IPS-18a (cell line): ENCODE measurements around the gene WDR62.

Source experiments
- H3K27ac ChIP-seq: one replicate; pipeline ENCODE4 v1.5.1; 2013; ENCODE audit warnings: low read length
- H3K27me3 ChIP-seq: one replicate; pipeline ENCODE4 v1.6.1; 2013; ENCODE audit warnings: mild to moderate bottlenecking, low read length; ENCODE audit not compliant: control insufficient read depth, insufficient read depth
- H3K36me3 ChIP-seq: one replicate; pipeline ENCODE4 v1.6.1; 2013; ENCODE audit warnings: low read depth, low read length; ENCODE audit not compliant: control insufficient read depth
- H3K4me1 ChIP-seq: one replicate; pipeline ENCODE4 v1.6.1; 2013; ENCODE audit warnings: low read depth, low read length; ENCODE audit not compliant: control insufficient read depth
- H3K4me3 ChIP-seq: one replicate; pipeline ENCODE4 v1.5.1; 2013; ENCODE audit warnings: low read length
- H3K9ac ChIP-seq: one replicate; pipeline ENCODE4 v1.6.1; 2013; ENCODE audit warnings: mild to moderate bottlenecking, low read length, moderate library complexity
- H3K9me3 ChIP-seq: one replicate; pipeline ENCODE4 v1.6.1; 2013; ENCODE audit warnings: low read depth, low read length; ENCODE audit not compliant: control insufficient read depth

WDR62 gene

DNA sequence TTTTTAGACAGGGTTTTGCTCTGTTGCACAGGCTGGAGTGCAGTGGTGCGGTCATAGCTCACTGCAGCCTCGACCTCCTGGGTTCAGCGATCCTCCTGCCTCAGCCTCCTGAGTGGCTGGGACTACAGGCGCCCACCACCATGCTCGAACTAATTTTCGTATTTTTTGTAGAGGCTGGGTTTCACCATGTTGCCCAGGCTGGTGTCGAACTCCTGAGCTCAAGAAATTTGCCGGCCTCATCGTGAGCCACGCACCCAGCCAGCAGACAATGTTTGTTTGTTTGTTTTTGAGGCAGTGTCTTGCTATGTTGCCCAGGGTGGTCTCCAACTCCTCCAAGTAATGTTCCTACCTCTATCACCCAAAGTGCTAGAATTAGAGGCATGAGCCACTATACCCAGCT lies 98.4 kb downstream of the WDR62 start:
- H3K36me3 ChIP-seq = peaks cover 19% of the 10 kb centered on the region
- no peak overlapping the region for H3K9ac ChIP-seq
- no peak overlapping the region for H3K27ac ChIP-seq
- H3K4me1 ChIP-seq = no peaks in the 10 kb centered on the region
- no peaks in the 10 kb centered on the region for H3K27me3 ChIP-seq
- no peaks in the 10 kb centered on the region for H3K9me3 ChIP-seq
- no peak overlapping the region for H3K4me3 ChIP-seq
